Raji (cell line): ENCODE results near the gene TTK.

Experiments
- POLR2A ChIP-seq: IDR thresholded peaks from 2 replicates; pipeline ENCODE4 v1.6.1; 2011; ENCODE audit warnings: low read depth, low read length, control low read depth; ENCODE audit not compliant: insufficient read depth

The TTK gene

GRCh38 chr6:80010288-80010687 is 5.8 kb downstream of the TTK start:
- no peak for TF ChIP-seq POLR2A

GRCh38 chr6:80015839-80016435 is 11.5 kb downstream of the TTK start:
- no peak for TF ChIP-seq POLR2A

GRCh38 chr6:80020381-80021120 is 16.1 kb downstream of the TTK start:
- no peak for TF ChIP-seq POLR2A

- TF ChIP-seq POLR2A: no peak
These were observed 16.7 kb downstream of the TTK start for GRCh38 chr6:80021131-80021530.

DNA sequence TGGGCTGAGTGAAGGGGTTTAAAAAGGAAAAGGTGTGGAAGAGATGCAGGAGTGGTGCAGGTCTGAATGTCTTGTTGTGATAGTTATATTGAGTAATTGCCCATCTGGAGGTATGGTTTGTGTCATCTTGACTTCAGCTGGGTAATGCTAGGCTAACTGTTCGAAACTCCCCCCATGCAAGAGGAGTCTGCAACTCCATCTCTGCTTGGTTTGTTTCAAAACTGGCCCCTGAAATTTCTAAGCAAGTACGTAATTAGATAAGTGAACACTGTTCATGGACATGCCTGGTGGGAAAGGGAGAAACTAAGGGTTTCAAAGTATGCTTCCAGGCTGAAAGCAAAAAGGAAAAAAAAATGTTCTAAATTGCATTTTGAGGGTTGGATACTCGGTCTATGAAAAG is 17.1 kb downstream of the TTK start:
- no peak for TF ChIP-seq POLR2A

- TF ChIP-seq POLR2A: no peak
These were observed 18.4 kb downstream of the TTK start for GRCh38 chr6:80022803-80023202.

- no peak for TF ChIP-seq POLR2A
These were observed 24.1 kb downstream of the TTK start for GRCh38 chr6:80028589-80028988.

DNA sequence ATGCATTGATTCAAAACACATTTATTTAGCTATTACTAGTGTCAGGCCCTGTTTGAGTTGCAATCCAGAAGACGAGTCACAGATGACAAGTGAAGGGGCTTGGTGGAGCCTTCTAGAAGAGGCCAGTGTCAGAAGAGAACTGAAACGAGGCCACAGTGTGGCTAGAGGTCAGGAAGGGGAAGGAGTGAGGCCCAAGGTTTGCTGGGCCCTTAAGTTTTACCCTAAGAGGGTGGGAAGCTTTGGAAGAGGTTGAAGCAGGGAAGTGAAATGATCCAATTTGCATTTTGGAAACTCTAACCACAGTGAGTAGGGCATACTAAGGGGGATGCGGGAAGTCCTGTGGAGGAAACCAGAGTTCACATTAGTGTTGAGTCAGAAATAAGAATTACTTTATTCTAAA is 25.0 kb downstream of the TTK start:
- TF ChIP-seq POLR2A: no peak

DNA sequence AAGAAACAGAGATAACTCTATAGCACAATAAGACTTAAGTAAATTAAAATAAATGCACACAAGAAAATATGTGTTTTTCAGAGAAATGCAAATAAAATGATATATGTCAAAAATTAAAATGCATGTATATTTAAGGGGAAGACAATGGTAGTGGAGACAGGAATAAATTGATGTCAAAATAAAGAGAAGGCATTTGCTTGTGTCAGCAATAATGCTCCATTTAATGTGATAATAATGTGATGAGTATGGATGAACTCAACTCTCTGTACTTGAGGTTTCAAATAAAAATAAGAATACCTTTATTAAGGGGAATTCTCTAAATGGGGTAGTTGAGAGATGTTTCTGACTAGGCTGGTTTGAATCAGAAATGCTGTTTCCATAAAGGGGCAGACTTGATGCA is 56.3 kb downstream of the TTK start:
- no peak for TF ChIP-seq POLR2A

GRCh38 chr6:80077067-80077466 is 72.6 kb downstream of the TTK start:
- no peak for TF ChIP-seq POLR2A

DNA sequence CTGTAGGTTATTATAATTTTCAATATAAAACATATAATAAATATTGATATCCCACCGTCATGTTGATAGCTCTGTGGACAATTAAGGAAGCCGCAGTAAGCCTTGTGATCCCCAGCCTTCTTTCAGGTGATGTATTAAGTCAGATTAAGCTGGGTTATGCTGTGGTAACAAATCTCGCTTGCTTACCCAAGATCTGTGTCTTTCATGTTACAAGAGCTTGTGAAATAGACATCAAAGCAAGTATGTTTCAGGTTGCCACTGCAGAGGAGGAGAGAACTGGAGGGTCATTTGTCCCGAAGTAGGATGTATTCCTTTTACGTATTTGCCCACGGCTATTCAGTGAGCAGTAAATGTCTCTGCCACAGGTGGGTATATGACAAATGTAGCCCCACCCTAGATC is 84.2 kb downstream of the TTK start:
- TF ChIP-seq POLR2A: no peak

- no peak for TF ChIP-seq POLR2A
These were observed 87.1 kb downstream of the TTK start for GRCh38 chr6:80091506-80091905.
